ENCODE data around the gene HOXA5.
A peak's percentile ranks its signal among the peaks of the same experiment; 100 is the strongest.

The HOXA5 gene

DNA sequence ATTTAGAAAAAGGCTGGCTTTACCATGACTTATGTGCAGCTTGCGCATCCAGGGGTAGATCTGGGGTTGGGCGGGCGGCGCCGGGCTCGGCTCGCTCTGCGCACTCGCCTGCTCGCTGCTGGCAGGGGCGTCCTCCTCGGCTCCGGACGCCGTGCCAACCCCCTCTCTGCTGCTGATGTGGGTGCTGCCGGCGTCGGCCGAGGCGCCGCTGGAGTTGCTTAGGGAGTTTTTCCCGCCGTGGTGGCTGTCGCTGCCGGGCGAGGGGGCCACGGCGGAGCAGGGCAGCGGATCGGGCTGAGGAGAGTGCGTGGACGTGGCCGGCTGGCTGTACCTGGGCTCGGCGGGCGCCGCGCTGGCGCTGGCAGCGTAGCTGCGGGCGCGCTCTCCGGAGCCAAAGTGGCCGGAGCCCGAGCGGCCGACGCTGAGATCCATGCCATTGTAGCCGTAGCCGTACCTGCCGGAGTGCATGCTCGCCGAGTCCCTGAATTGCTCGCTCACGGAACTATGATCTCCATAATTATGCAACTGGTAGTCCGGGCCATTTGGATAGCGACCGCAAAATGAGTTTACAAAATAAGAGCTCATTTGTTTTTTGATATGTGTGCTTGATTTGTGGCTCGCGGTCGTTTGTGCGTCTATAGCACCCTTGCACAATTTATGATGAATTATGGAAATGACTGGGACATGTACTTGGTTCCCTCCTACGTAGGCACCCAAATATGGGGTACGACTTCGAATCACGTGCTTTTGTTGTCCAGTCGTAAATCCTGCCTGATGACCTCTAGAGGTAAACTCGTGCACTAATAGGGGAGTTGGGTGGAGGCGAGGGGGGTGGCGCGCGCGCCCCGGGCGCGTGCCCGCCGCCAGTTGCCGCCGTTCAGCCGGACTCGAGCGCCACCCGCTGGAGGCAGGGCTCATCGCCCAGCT lies at the start of gene HOXA5:
TSS of gene HOXA5 (minus strand) at position 659 of the 927 bp plus-strand sequence. CDS start at position 585, 74 bp downstream.
- H3K27me3 ChIP-seq (ENCODE audit: control insufficient read depth in 5 of 5, insufficient read depth in 4 of 5, low read length in 5 of 5): peaks cover 0 to 3% (median 0%) of the 10 kb centered on the region in 5 donors
- peaks cover 4 to 27% (median 16%) of the 10 kb centered on the region in 5 donors for H3K36me3 ChIP-seq (ENCODE audit: control insufficient read depth in 5 of 5, insufficient read depth in 5 of 5, low read length in 5 of 5)
- peak within 1 kb of the TSS; percentile 95 for H3K27ac ChIP-seq (ENCODE audit: low read depth, low read length)
- H3K9me3 ChIP-seq (ENCODE audit: control insufficient read depth in 5 of 5, low read length in 5 of 5): no peaks in the 10 kb centered on the region
- H3K4me1 ChIP-seq (ENCODE audit: control insufficient read depth in 5 of 5, insufficient read depth in 5 of 5, low read length in 5 of 5): peaks cover 7 to 88% (median 86%) of the 10 kb centered on the region in 5 donors
- H3K9ac ChIP-seq (ENCODE audit: low read length in 5 of 5): peak within 1 kb of the TSS; percentile 56 to 79 (median 76)
- H3K4me3 ChIP-seq (ENCODE audit: low read depth in 1 of 5, low read length in 5 of 5): peak within 1 kb of the TSS; percentile 69 to 84 (median 75)

DNA sequence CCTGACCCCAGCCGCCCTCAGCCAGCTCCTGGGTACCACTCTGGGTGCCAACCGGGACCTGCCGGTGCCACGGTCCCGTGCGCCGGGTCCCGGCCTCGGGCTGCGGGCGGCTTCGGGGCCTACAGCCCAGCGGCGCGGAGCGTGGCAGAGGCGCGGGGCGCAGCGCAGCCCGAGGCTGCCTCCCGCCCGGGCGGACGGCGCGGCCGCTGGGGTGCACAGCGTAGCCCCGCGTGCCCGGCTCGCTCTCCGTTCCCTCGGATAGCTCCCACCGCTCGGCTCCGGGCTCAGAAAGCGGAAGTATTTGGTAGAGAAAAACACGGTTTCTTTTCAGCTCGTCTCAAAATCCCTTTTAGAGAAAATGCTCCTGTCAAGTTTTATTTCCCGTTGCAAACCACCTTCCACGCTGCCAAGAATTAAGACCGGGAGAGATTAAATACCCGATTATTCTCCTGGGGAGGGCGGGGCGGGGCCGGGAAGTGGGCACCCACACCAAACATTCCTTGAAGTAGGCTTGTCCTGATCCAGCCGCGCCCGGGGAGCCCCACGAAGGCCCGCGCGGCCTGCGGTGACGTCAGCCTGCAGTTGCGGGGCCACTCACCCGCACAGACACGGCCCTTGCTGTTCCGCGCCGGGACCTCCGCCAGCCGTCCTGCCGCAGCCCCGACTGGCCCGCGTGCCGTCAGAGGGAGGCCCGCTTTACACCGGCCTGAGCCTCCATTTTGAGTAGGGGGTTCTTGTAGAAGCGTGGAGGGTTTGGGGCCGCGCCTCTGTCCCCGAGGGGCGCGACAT lies 49.3 kb upstream of the HOXA5 start:
- Histone ChIP-seq H3K36me3 (ENCODE audit: control insufficient read depth in 5 of 5, insufficient read depth in 5 of 5, low read length in 5 of 5) (no peaks in the 10 kb centered on the region), H3K9ac (ENCODE audit: low read length in 5 of 5) (peak overlapping the region in 2 of 5 donors; percentile 22 to 56), H3K4me3 (ENCODE audit: low read depth in 1 of 5, low read length in 5 of 5) (peak overlapping the region in 4 of 5 donors; percentile 19 to 61 (median 54)), H3K27me3 (ENCODE audit: control insufficient read depth in 5 of 5, insufficient read depth in 4 of 5, low read length in 5 of 5) (peaks cover 29 to 88% (median 78%) of the 10 kb centered on the region in 5 donors), H3K9me3 (ENCODE audit: control insufficient read depth in 5 of 5, low read length in 5 of 5) (no peaks in the 10 kb centered on the region), H3K4me1 (ENCODE audit: control insufficient read depth in 5 of 5, insufficient read depth in 5 of 5, low read length in 5 of 5) (peaks cover 2 to 43% (median 32%) of the 10 kb centered on the region in 5 donors), H3K27ac (ENCODE audit: low read depth, low read length) (no peak overlapping the region)

DNA sequence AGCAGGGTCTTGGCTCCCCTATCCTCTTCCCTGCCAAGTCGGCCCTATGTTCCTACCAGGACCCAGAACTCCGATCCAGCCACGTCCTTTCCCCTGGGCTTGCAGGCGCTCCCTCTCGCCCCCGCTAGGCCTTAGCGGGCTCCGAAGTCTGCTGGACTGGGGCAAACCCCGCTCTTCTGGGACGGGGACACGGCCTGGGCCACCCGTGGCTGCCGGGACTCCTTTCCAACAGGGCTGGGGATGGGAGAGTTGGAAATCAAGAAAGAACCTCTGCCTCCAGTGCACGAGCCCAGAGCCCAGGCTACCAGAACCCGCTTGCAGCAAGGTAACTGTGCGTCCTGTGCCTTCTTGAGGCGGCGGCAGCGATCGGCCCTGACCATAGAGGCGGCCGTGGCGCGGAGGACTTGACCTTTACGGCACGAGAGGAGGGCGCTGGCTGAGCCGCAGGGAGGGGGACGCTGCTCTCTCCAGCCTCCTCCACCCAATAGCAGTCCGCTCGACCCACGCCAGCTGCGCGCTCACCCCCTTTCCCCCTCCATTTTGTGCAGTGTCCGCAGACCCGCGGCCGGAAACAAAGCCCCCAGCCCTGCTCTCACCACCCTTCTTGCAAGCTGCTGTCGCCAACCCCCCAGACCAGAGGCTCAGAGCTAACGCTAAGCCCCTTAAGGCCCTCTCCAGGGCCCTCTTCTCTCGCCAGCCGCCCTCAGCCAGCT lies 48.5 kb upstream of the HOXA5 start:
- Histone ChIP-seq H3K27ac (ENCODE audit: low read depth, low read length) (no peak overlapping the region), H3K9me3 (ENCODE audit: control insufficient read depth in 5 of 5, low read length in 5 of 5) (no peaks in the 10 kb centered on the region), H3K36me3 (ENCODE audit: control insufficient read depth in 5 of 5, insufficient read depth in 5 of 5, low read length in 5 of 5) (no peaks in the 10 kb centered on the region), H3K4me1 (ENCODE audit: control insufficient read depth in 5 of 5, insufficient read depth in 5 of 5, low read length in 5 of 5) (peaks cover 2 to 46% (median 33%) of the 10 kb centered on the region in 5 donors), H3K27me3 (ENCODE audit: control insufficient read depth in 5 of 5, insufficient read depth in 4 of 5, low read length in 5 of 5) (peaks cover 28 to 88% (median 78%) of the 10 kb centered on the region in 5 donors), H3K9ac (ENCODE audit: low read length in 5 of 5) (no peak overlapping the region), H3K4me3 (ENCODE audit: low read depth in 1 of 5, low read length in 5 of 5) (peak overlapping the region in 3 of 5 donors; percentile 19 to 61 (median 38))

DNA sequence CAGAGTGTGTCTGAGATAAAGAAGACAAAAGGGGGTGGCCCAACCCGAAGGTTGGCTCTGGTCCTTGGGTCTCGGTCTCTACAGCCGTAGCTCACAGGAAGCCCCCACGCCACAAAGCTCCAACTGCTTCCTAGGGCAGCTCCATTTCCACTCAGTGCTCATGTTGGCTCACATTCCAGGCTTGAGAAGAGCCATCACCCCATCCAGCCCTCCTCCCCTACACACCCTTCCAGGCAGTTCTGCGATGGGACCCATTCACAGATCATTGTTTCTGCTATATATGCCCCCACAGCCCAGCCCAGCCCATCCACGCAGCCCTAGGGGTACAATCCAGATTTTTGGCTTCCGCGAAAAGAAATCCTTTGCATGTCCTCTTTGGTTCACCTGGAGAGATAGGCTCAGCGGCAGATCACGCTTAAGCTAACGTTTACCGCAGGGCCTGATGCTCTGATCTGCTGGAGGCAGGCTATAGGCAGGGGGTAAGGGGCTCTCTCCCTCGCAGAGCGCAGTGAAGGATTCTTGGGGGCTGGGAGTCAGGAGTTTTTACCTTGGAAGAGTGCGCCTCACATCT lies 47.8 kb upstream of the HOXA5 start:
- H3K36me3 ChIP-seq (ENCODE audit: control insufficient read depth in 5 of 5, insufficient read depth in 5 of 5, low read length in 5 of 5): no peaks in the 10 kb centered on the region
- H3K4me1 ChIP-seq (ENCODE audit: control insufficient read depth in 5 of 5, insufficient read depth in 5 of 5, low read length in 5 of 5): peaks cover under 1 to 44% (median 32%) of the 10 kb centered on the region in 5 donors
- H3K9ac ChIP-seq (ENCODE audit: low read length in 5 of 5): no peak overlapping the region
- H3K9me3 ChIP-seq (ENCODE audit: control insufficient read depth in 5 of 5, low read length in 5 of 5): no peaks in the 10 kb centered on the region
- H3K27ac ChIP-seq (ENCODE audit: low read depth, low read length): no peak overlapping the region
- H3K4me3 ChIP-seq (ENCODE audit: low read depth in 1 of 5, low read length in 5 of 5): no peak overlapping the region
- peaks cover 29 to 81% (median 78%) of the 10 kb centered on the region in 5 donors for H3K27me3 ChIP-seq (ENCODE audit: control insufficient read depth in 5 of 5, insufficient read depth in 4 of 5, low read length in 5 of 5)

DNA sequence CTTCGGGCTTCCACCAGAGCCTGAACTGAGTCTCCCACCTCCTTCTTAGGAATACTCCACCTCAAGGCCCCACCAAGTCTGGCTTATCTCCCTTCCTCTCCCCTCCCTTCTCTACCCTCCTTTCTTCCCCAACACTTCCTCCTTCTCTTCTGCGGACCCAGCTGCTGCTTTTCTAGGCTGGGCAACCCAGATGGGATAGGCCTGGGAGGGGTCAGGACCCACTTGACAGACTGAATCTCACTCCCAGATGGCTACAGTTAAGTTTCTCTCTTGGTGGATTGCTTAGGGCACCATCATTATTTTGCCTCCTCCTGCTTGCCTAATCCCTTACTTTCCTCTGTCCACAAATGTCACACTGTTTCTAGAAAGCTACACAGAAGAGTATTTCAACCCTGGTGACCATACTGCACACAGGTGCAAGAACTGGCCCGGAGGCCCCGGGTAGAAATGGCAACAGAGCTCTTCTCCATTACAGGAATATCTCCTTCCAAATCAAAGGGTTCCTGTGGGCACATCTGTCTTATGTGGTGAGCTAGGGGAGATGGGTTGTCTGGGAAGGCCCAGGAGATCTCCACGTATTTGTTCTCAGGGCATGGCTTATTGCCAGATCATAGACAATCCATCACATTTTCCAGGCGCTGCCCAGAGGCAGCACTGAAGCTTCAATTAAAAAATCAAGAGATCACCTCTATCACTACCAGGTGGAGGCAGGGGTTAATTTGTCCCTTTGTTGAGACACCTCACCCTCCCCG lies 46.7 kb upstream of the HOXA5 start:
- no peaks in the 10 kb centered on the region for H3K9me3 ChIP-seq (ENCODE audit: control insufficient read depth in 5 of 5, low read length in 5 of 5)
- peaks cover 0 to 54% (median 40%) of the 10 kb centered on the region in 5 donors for H3K4me1 ChIP-seq (ENCODE audit: control insufficient read depth in 5 of 5, insufficient read depth in 5 of 5, low read length in 5 of 5)
- no peak overlapping the region for H3K9ac ChIP-seq (ENCODE audit: low read length in 5 of 5)
- no peak overlapping the region for H3K4me3 ChIP-seq (ENCODE audit: low read depth in 1 of 5, low read length in 5 of 5)
- no peaks in the 10 kb centered on the region for H3K36me3 ChIP-seq (ENCODE audit: control insufficient read depth in 5 of 5, insufficient read depth in 5 of 5, low read length in 5 of 5)
- peaks cover 23 to 83% (median 80%) of the 10 kb centered on the region in 5 donors for H3K27me3 ChIP-seq (ENCODE audit: control insufficient read depth in 5 of 5, insufficient read depth in 4 of 5, low read length in 5 of 5)
- H3K27ac ChIP-seq (ENCODE audit: low read depth, low read length): no peak overlapping the region

DNA sequence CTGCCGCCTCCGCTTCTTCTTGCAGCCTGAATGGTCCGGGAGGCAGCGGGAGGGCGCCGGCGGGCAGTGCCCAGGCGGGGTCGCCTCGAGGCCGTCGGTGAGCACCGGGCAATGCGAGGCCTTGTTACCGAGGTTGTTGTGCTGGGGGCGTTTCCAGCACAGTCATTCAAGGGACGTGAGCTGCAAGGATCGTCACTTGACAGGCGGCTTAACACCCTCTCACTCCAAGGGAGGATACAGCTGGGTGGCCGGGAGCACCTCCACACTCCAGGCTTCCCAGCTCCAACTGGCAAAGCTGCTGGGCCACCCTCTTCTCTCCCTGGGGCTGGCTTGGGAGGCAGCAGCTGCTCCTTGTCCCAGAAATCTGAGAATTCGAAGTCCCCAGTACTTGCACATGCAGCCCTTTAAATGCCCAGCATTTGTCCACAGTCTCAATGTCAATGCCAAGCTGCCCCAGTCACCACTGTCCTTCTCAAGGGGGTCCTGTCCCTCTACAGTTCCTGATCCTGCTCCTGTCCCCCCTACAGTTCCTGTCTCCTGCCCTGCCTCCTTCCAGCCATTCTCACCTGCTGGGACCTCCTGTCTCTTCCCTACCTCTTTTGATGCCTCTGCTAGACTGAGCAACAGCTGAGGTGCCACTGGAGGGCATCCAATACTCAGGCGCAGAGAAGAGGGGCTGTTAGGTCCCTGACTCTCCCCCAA lies 46.0 kb upstream of the HOXA5 start:
- H3K27me3 ChIP-seq (ENCODE audit: control insufficient read depth in 5 of 5, insufficient read depth in 4 of 5, low read length in 5 of 5): peaks cover 17 to 82% (median 81%) of the 10 kb centered on the region in 5 donors

DNA sequence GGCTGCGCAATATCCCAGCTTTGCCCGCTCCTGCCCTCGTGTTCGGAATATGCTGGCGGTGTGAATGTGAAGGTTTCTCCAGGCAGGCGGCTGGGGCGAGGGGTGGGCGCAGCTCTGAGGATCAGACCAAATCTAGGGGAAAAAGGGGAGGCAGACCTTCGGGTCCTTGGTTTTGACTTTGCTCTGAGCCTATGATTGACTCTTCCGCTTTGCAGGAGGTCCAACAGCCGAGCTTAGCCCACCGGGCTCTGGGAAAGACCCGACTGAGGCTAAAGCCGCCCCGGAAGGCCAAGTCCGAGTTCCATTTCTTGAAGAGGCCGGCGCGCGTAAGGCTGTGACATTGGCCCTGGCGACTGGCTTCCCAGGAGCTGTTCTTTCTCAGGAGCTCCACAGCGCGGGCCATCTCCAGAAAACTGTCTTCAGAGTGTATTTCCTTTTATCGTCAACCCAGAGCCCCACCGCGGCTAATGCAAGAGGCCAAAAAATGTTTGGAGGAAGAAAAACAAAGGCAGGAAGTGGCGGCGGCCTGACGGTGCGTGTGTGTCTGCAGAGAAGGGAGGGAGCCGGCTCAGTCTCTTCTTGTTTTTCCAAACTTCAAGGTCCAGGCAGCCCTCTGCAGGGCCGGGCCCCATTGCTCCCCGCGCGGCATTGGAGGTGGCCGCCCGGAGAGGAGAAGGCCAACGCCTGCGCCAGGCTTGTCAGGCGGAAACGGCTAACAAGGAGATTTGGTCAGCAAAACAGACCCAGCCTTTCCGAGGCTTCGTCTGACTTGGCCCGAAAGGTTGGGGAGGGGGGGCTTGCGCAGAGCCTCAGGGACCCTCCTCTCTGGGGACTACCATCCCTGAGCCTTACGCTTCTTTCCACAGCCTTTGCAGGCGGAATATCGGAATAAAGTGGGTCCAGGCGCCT lies 45.2 kb upstream of the HOXA5 start:
- Histone ChIP-seq H3K4me3 (ENCODE audit: low read depth in 1 of 5, low read length in 5 of 5) (peak overlapping the region; percentile 4 to 51 (median 36)), H3K27ac (ENCODE audit: low read depth, low read length) (no peak overlapping the region), H3K9ac (ENCODE audit: low read length in 5 of 5) (peak overlapping the region in 1 of 5 donors; percentile 7), H3K4me1 (ENCODE audit: control insufficient read depth in 5 of 5, insufficient read depth in 5 of 5, low read length in 5 of 5) (peaks cover 0 to 66% (median 53%) of the 10 kb centered on the region in 5 donors), H3K9me3 (ENCODE audit: control insufficient read depth in 5 of 5, low read length in 5 of 5) (no peaks in the 10 kb centered on the region), H3K36me3 (ENCODE audit: control insufficient read depth in 5 of 5, insufficient read depth in 5 of 5, low read length in 5 of 5) (no peaks in the 10 kb centered on the region), H3K27me3 (ENCODE audit: control insufficient read depth in 5 of 5, insufficient read depth in 4 of 5, low read length in 5 of 5) (peaks cover 13 to 75% (median 73%) of the 10 kb centered on the region in 5 donors)

More for the DNA sequence above, 46.0 kb upstream of the HOXA5 start:
- Histone ChIP-seq H3K27ac (ENCODE audit: low read depth, low read length) (no peak overlapping the region), H3K9ac (ENCODE audit: low read length in 5 of 5) (no peak overlapping the region), H3K9me3 (ENCODE audit: control insufficient read depth in 5 of 5, low read length in 5 of 5) (no peaks in the 10 kb centered on the region), H3K4me3 (ENCODE audit: low read depth in 1 of 5, low read length in 5 of 5) (peak overlapping the region in 3 of 5 donors; percentile 25 to 51 (median 40)), H3K4me1 (ENCODE audit: control insufficient read depth in 5 of 5, insufficient read depth in 5 of 5, low read length in 5 of 5) (peaks cover 0 to 61% (median 47%) of the 10 kb centered on the region in 5 donors), H3K36me3 (ENCODE audit: control insufficient read depth in 5 of 5, insufficient read depth in 5 of 5, low read length in 5 of 5) (no peaks in the 10 kb centered on the region)
